ENCODE measurements around the gene SULF2. TPM values are rescaled to one million over a fixed set of nuclear protein-coding genes. Genes with fewer than 3 reads are reported as not detected.

The SULF2 gene
- total RNA-seq, 1 experiment from 2014 or later: 66.1 TPM

DNA sequence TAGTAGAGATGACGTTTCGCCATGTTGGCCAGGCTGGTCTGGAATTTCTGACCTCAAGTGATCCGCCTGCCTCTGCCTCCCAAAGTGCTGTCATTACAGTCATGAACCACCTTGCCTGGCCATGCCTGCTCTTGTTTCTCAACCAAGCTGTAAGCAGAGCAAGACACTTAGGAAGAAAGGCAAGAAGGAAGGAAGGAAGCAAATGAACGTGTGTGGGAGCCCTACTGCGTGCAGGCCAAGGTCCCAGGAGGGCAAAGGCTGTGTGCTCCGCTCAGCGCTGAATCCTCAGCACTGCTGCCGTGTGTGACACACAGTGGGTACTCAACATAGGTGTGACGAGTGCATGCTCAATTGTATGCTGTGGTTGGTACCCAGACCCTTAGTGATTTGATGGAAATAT, 47.4 kb downstream of the SULF2 start:
- CTCF ChIA-PET: no interaction called here
- H3K4me1 ChIP-seq: no peaks in the 10 kb centered on the region
- BruUV-seq (replicated peaks): no TSS peak

DNA sequence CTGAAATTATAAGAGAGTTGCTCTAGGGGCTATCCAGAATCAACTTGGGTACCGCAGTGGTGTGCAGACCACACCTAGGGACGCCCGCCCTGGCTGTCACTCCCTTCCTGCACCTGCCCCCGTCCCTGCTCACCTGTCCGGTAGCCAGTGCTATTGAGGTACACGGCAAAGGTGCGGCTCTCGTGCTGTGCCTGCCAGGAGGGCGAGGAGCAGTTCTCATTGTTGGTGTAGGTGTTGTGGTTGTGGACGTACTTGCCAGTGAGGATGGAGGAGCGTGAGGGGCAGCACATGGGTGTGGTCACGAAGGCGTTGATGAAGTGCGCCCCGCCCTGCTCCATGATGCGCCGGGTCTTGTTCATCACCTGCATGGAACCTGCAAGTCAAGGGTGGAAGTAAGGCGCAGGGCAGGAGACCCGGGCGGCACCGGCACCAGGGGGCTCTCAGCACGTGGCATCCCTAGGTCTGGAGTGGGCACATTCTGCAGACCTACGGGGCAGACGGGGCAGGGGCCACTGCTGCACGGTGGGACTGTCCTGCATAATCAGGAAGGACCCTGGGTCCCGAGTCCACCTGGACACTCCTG, 48.6 kb downstream of the SULF2 start:
- no peak overlapping the region for H3K27ac Mint-ChIP-seq (ENCODE audit: unreplicated experiment)
- no peak for DNase-seq
- TF ChIP-seq, protein P1, sequence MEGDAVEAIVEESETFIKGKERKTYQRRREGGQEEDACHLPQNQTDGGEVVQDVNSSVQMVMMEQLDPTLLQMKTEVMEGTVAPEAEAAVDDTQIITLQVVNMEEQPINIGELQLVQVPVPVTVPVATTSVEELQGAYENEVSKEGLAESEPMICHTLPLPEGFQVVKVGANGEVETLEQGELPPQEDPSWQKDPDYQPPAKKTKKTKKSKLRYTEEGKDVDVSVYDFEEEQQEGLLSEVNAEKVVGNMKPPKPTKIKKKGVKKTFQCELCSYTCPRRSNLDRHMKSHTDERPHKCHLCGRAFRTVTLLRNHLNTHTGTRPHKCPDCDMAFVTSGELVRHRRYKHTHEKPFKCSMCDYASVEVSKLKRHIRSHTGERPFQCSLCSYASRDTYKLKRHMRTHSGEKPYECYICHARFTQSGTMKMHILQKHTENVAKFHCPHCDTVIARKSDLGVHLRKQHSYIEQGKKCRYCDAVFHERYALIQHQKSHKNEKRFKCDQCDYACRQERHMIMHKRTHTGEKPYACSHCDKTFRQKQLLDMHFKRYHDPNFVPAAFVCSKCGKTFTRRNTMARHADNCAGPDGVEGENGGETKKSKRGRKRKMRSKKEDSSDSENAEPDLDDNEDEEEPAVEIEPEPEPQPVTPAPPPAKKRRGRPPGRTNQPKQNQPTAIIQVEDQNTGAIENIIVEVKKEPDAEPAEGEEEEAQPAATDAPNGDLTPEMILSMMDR (IDR thresholded peaks at IDR 0.05; ENCODE audit: insufficient read depth in 1 of 2, low read depth in 1 of 2, low read length in 1 of 2, severe bottlenecking in 1 of 2, unreplicated experiment in 1 of 2): no peak
- ChIA-PET POLR2A (no interaction called here), CTCF (no interaction called here)
- no peak overlapping the region for H3K4me3 ChIP-seq (ENCODE audit: low read depth, low read length)
- intact Hi-C loops (cut with micrococcal nuclease; ENCODE audit: unreplicated experiment): no loop called here
- H3K9me3 Mint-ChIP-seq (ENCODE audit: unreplicated experiment): no peaks in the 10 kb centered on the region
- no peaks in the 10 kb centered on the region for H3K4me1 Mint-ChIP-seq (ENCODE audit: low read depth, unreplicated experiment)
- no peak overlapping the region for H3K4me3 Mint-ChIP-seq (ENCODE audit: unreplicated experiment)
- H3K4me1 ChIP-seq: no peaks in the 10 kb centered on the region
- H3K9me3 ChIP-seq: no peaks in the 10 kb centered on the region
- H3K27me3 ChIP-seq (replicated peaks; ENCODE audit: control insufficient read depth, insufficient read depth, low read length): no peaks in the 10 kb centered on the region
- H3K36me3 ChIP-seq (ENCODE audit: control insufficient read depth, insufficient read depth, low read length): no peaks in the 10 kb centered on the region
- no peaks in the 10 kb centered on the region for H3K27me3 Mint-ChIP-seq (ENCODE audit: insufficient read depth, unreplicated experiment)
- no TSS peak for BruUV-seq (replicated peaks)
- peaks cover 6% of the 10 kb centered on the region for H3K36me3 Mint-ChIP-seq (ENCODE audit: insufficient read depth, unreplicated experiment)

More for the DNA sequence above, 47.4 kb downstream of the SULF2 start:
- no peaks in the 10 kb centered on the region for H3K4me1 Mint-ChIP-seq (ENCODE audit: low read depth, unreplicated experiment)
- intact Hi-C loops (cut with micrococcal nuclease; ENCODE audit: unreplicated experiment): no loop called here
- H3K36me3 ChIP-seq (ENCODE audit: control insufficient read depth, insufficient read depth, low read length): no peaks in the 10 kb centered on the region
- no peak overlapping the region for H3K27ac Mint-ChIP-seq (ENCODE audit: unreplicated experiment)
- no peak for DNase-seq
- peaks cover 6% of the 10 kb centered on the region for H3K36me3 Mint-ChIP-seq (ENCODE audit: insufficient read depth, unreplicated experiment)
- H3K27me3 ChIP-seq (replicated peaks; ENCODE audit: control insufficient read depth, insufficient read depth, low read length): no peaks in the 10 kb centered on the region
- H3K27me3 Mint-ChIP-seq (ENCODE audit: insufficient read depth, unreplicated experiment): no peaks in the 10 kb centered on the region
- no peak overlapping the region for H3K4me3 ChIP-seq (ENCODE audit: low read depth, low read length)
- POLR2A ChIA-PET: interaction anchor here (0.5 kb wide), 1 partner anchor 488 kb away, joined by 3 read pairs; no protein-coding TSS in a partner anchor
- no peak overlapping the region for H3K4me3 Mint-ChIP-seq (ENCODE audit: unreplicated experiment)
- TF ChIP-seq, protein P1 (IDR thresholded peaks at IDR 0.05; ENCODE audit: insufficient read depth in 1 of 2, low read depth in 1 of 2, low read length in 1 of 2, severe bottlenecking in 1 of 2, unreplicated experiment in 1 of 2): no peak
- H3K9me3 ChIP-seq: no peaks in the 10 kb centered on the region
- no peaks in the 10 kb centered on the region for H3K9me3 Mint-ChIP-seq (ENCODE audit: unreplicated experiment)

DNA sequence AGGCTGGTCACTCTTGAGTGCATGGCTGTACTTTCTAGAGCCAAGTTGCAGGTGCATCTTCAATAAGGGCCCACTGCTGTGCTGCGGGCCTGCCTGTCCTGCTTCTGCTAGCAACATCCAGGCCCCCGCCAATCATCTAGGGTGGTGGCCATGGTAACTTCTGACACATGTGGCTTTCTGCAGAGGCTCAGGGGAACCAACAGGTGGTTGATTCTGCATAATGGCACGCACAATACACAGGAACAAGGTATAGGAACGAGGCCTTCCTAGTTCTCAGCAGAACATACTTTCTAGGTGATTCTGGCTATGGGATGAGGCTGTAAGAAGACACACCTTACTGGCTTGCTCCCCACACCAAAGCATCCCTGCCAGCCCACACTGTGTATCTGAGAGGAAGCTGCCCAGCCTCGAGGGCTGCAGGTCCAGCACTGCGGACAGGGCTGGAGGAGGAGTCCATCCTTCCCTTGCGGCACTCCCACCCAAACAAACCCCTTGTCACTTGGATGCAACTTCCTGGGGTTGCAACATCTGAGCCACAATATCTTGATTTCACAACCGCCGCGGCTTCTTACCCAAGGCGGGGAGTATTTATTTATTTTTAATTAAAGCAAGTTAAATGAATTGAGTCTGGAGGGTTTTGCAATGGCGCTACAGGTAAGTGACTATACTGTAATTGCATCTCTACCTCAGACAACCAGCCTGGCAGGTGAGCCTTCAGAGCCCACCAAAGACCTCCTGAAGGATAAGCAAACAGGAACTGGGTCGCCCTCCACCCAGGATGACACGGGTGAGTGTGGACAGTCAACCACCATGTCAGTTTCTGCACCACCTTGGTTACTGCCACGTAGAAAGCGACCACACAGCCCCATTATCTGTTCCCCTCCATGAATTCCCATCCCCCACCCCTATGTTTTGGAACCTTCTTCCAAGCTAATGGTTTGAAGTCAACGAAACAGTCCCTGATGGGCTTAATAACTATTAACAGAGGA, 49.6 kb downstream of the SULF2 start:
- H3K4me1 Mint-ChIP-seq (ENCODE audit: low read depth, unreplicated experiment): no peaks in the 10 kb centered on the region
- H3K27ac Mint-ChIP-seq (ENCODE audit: unreplicated experiment): no peak overlapping the region
- intact Hi-C loops (cut with micrococcal nuclease; ENCODE audit: unreplicated experiment): no loop called here
- Histone ChIP-seq H3K27me3 (replicated peaks; ENCODE audit: control insufficient read depth, insufficient read depth, low read length) (no peaks in the 10 kb centered on the region), H3K9me3 (no peaks in the 10 kb centered on the region), H3K4me3 (ENCODE audit: low read depth, low read length) (no peak overlapping the region), H3K36me3 (ENCODE audit: control insufficient read depth, insufficient read depth, low read length) (no peaks in the 10 kb centered on the region), H3K4me1 (no peaks in the 10 kb centered on the region)
- BruUV-seq (replicated peaks): no TSS peak
- ChIA-PET CTCF (no interaction called here), POLR2A (no interaction called here)
- no peak for DNase-seq
- TF ChIP-seq, protein P1 (IDR thresholded peaks at IDR 0.05; ENCODE audit: insufficient read depth in 1 of 2, low read depth in 1 of 2, low read length in 1 of 2, severe bottlenecking in 1 of 2, unreplicated experiment in 1 of 2): no peak
- H3K9me3 Mint-ChIP-seq (ENCODE audit: unreplicated experiment): no peaks in the 10 kb centered on the region
- H3K27me3 Mint-ChIP-seq (ENCODE audit: insufficient read depth, unreplicated experiment): no peaks in the 10 kb centered on the region
- peaks cover 6% of the 10 kb centered on the region for H3K36me3 Mint-ChIP-seq (ENCODE audit: insufficient read depth, unreplicated experiment)
- no peak overlapping the region for H3K4me3 Mint-ChIP-seq (ENCODE audit: unreplicated experiment)

Data from Caco-2 (cell line).